Suppressor macrophage treated with lipopolysaccharide for 1 hour (primary cell): ENCODE results near the gene PDE6G.

Source experiments
- DNase-seq, 3 donors: peaks; one replicate each; pipeline ENCODE4 v3.0.0-alpha.2; 2020 to 2022

Gene PDE6G

DNA sequence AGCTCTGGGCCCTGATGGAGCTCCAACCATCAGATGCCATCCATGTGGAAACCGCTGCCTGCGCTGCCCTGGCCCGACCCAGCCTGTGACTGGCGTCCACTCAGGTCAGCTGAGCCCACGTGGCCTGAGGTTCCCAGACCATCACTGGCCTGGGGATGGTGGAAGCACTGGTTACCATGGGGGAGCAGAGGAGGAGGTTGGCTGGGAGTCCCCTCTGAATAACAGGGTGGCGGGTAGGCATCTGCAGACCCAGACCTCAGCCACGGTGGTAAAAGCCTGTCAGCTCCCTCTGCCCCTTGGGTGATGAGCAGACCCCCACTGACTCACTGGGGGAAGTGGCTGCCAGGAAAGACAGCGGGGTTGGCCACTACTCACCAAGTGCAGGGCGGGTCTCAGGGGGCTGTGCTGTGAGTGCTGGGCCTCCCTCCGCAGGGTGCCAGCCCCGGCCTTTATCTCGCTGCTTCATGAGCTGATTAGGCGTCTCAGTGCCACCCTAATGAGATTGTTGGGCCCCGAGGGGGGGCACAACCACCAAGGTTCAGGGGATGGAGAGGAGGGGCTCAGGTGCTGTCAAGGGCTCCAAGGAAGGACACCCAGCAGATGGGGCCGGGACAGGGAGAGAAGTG lies at the start of gene PDE6G:
Gene PDE6G, minus strand, starts transcription at position 425 of the 626 bp plus-strand sequence. CDS start 3,237 bp downstream, outside the sequence.
- DNase-seq: no peak

DNA sequence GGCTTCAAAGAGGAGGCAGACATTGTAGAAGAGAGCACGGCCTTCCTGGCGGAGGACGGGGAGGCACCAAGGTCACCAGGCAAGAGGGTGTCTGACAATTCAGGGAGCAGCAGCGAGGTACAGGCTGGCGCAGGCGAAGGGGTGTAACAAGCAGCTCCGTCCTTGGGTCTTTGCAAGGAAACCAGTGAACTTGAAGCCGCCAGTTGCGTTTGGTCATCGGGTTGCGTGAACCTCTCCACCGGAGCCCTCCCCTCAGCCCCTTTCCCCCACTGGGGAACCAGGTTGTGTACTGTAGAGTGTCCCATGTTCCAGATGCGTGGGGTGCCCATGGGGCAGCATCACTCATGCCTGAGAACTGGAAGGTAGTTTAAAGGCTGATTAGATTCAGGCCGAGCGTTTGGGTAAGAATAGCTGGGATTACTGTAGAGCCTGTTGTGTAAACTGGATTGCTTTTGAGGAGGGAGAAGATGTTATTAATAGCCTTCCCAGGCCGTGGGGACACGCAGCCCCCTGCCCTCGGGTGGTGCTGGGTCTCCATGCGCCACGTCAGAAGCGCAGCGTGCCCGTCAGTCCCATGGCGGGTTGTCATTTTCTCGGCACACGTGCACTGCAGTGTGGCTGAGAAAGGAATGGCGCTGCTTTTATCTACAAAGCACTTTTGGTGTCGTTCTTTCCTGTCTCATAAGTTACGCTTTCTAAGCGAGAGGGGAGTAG lies 49.3 kb upstream of the PDE6G start:
- no peak for DNase-seq

DNA sequence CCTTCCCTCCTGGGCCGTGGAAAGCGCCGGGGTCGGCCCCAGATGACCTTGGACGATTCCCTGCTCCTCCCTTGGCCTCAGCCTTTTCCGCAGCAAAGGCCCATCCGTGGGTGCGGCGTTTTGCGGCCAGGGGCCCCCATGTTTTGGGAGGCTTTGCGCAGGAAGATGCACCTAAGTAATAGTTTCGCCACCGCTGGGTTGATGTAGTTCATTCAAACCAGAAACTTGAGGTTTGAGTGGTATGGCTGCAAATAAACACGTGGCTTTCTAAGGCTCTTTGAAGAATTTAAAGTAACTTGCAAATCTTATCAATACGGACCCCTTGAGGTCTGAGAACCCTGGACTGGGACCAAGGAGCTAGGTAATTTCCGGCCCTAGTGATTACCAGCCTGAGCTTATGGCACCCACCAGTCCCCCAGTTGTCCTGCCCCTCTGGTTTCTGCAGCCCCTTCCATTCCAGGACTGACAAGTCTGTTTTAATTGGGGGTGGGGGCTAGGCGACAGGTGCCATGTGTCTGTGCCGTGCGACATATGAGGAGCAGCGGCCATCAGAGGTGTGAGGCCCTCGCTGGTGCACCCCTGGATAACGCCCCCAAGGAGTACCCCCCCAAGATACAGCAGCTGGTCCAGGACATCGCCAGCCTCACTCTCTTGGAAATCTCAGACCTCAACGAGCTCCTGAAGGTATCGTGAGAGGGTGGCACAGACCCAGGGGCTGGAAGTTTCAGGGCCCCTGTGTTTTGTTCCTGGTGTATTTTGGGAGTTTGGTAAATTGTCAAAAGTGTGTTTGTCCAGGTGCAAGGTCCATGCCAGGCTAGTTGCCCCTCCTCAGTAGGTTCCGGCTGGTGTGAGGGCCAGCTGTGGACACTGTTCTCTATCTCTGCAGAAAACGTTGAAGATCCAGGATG lies 47.7 kb upstream of the PDE6G start:
- DNase-seq: peak in 1 of 3 donors; percentile 29

DNA sequence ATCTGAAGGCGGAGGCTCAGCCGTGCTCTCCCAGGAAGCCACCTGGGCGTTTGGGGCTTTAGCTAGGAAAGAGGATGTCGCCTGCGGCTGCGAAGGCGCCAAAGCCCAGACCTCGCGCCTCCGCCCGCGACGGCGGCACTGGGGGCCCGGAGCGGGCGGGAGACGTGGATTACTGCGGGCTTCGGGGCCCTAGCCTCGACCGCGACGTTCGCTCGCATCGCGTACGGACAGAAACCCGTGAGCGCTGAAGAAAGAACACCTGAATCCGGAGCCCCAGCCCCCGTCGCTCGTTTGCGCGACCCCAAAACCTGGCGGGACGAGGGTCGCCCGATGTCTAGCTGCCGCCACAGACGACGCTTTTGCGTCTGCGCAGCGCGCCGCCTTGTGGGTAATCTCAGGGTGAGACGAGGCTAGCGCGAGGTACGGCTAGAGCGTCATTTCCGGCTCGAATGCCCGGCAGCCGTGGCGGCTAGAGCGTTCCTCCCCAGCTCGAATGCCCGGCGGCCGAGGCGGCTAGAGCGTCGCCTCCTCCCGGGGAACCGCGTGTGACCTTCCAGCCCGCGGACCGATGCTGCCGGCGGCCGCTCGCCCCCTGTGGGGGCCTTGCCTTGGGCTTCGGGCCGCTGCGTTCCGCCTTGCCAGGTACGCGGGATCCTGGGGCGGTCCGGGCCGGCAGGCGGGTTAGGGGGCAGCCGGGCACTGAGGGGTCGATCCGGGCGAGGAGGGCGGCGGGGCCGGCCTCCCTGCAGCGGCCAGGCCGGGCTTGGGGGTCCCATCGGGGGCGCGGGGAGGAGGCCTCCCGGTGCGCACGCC lies 46.8 kb upstream of the PDE6G start, which contains the start of gene MRPL12:
Gene MRPL12, plus strand, starts transcription at position 434 of the 813 bp plus-strand sequence. Its CDS starts 135 bp downstream, at position 569.
- DNase-seq: peak; percentile 97

DNA sequence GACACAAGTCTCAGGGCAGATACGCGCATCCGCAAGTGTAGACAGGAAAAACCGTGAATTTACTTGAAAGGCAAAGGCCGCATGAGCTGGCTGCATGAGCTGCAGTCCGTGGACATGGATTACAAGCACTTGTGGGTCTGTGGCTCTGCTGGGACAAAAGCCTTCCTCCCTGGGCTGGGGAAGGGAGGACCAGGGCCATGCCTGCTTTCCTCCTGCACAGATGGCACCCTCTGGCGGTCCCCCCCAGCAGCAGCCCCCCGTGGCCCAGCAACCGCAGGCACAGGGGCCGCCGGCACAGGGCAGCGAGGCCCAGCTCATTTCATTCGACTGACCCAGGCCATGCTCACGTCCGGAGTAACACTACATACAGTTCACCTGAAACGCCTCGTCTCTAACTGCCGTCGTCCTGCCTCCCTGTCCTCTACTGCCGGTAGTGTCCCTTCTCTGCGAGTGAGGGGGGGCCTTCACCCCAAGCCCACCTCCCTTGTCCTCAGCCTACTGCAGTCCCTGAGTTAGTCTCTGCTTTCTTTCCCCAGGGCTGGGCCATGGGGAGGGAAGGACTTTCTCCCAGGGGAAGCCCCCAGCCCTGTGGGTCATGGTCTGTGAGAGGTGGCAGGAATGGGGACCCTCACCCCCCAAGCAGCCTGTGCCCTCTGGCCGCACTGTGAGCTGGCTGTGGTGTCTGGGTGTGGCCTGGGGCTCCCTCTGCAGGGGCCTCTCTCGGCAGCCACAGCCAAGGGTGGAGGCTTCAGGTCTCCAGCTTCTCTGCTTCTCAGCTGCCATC lies 45.1 kb upstream of the PDE6G start:
- peak in 1 of 3 donors; percentile 16 for DNase-seq

- DNase-seq: no peak
Measured at GRCh38 chr17:81700353-81701287, 44.3 kb upstream of the PDE6G start.

- no peak for DNase-seq
Measured at GRCh38 chr17:81697261-81698044, 41.1 kb upstream of the PDE6G start.

GRCh38 chr17:81696218-81696941 lies 40.0 kb upstream of the PDE6G start:
- no peak for DNase-seq

GRCh38 chr17:81695801-81696200 lies 39.5 kb upstream of the PDE6G start:
- DNase-seq: no peak

DNA sequence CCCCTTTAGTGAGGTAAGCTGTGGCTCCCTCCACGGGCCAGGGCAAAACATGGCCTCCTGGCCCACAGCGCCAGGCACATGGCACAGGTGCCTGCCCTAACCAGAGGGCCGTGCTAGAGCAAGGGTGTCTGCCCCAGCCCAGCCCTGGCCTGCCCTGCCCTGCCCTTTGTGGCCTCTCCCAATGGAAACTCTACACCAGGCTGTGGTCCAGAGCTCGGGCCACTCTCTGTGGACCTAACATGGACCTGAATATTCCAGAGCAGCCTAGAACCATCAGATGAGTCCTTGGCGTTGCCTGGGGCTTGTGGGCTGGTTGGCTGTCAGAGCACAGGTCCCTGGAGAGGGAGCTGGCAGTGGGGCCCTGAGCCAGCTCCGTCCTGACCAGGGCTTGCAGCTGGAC lies 38.9 kb upstream of the PDE6G start:
- DNase-seq: no peak

GRCh38 chr17:81694810-81695209 lies 38.5 kb upstream of the PDE6G start:
- no peak for DNase-seq

- no peak for DNase-seq
Measured at GRCh38 chr17:81693509-81694210, 37.3 kb upstream of the PDE6G start.

DNA sequence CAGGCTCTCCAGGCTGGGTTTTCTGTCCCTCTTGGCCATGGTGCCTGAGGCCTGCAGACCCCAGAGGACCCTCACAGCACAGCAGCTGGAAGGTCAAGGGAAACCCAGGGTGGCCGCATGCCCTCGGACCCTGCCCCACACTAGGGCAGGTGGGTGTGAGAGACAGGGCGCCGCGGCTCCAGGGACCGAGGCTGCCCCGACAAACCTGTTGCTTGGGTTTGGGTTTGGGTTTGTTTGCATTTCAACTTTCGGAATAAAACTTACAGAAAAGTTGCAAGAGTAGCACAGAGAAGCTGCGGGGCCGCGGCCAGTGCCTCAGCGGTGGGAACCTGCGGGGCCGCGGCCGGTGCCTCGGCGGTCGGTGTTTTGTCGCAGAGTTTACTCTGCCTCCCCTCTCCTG lies 35.3 kb upstream of the PDE6G start:
- no peak for DNase-seq

- no peak for DNase-seq
Measured at GRCh38 chr17:81691196-81691595, 34.9 kb upstream of the PDE6G start.

GRCh38 chr17:81690549-81690948 lies 34.2 kb upstream of the PDE6G start:
- DNase-seq: no peak

DNA sequence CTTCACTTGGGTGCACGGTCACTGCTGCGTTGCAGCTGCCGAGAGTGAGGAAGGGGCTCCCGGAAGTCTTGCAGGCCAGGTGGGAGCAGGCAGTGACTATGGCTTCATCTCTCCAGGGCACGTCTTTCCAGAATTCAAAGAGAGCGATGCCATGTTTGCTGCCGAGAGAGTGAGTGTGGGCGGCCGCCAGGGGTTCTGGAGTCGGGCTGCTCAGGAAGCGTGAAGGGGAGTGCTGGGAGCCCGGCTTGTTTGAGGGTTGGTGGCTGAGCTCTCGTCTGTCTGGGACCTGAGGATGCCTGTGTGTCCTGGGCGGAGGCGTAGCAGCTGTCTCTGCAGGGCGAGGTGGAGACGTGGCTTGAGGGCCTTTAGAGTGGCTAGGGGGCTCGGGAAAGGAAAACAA lies 33.7 kb upstream of the PDE6G start:
- DNase-seq: no peak

DNA sequence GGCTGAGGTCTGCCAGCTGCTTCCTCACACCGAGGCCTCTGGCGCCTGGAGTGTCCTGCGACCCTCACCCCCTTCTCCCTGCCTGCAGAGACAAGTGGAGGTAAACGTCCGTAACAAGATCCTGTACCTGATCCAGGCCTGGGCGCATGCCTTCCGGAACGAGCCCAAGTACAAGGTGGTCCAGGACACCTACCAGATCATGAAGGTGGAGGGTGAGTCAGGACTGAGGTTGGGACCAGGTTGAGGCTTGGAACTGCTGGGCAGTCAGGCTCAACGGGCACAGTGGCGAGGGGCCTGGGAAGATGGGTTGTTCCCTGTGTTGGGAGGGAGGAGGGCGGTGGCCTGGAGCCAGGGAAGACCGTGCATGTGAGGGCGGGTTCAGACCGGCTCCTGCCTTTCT lies 32.3 kb upstream of the PDE6G start:
- DNase-seq: no peak
